Measurements from ENCODE around the gene FCRL6.
A peak's percentile ranks its signal among the peaks of the same experiment; 100 is the strongest.

Gene FCRL6

DNA sequence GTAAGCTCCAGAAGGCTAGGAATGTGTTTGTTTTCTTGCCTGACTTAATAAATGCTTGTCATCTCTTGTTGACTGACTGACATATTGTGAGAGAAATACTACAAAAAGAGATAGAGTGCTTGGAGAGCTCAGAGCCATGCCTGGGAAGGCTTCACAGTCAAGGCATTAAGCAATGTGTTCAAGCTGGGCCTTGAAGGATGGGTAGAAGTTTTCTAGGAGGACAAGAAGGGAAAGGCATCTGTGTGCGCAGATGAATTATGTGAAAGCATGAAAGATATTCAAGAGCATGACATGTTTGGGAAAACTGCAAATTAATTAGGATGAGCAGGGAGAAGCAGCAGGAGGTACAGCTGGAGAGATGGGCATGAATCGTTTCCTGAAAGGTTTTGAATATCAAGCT, 30.1 kb downstream of the FCRL6 start:
- no peak for DNase-seq (ENCODE audit: low read depth in 2 of 2, low spot score in 1 of 2)

DNA sequence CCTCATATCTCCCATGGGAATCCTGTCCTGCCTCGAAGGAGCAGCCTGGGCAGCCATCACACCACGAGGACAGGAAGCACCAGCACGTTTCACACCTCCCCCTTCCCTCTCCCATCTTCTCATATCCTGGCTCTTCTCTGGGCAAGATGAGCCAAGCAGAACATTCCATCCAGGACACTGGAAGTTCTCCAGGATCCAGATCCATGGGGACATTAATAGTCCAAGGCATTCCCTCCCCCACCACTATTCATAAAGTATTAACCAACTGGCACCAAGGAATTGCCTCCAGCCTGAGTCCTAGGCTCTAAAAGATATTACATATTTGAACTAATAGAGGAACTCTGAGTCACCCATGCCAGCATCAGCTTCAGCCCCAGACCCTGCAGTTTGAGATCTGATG, 33.2 kb downstream of the FCRL6 start:
- no peak for DNase-seq (ENCODE audit: low read depth in 2 of 2, low spot score in 1 of 2)

DNA sequence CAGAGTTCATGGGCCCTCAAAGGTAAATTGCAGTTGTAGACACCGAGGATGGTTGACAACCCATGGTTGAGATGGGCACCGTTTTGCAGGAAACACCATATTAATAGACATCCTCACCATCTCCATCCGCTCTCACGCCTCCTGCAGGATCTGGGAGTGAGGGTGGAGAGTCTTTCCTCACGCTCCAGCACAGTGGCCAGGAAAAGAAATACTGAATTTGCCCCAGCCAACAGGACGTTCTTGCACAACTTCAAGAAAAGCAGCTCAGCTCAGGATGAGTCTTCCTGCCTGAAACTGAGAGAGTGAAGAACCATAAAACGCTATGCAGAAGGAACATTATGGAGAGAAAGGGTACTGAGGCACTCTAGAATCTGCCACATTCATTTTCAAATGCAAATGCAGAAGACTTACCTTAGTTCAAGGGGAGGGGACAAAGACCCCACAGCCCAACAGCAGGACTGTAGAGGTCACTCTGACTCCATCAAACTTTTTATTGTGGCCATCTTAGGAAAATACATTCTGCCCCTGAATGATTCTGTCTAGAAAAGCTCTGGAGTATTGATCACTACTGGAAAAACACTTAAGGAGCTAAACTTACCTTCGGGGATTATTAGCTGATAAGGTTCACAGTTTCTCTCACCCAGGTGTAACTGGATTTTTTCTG, 33.8 kb downstream of the FCRL6 start:
- DNase-seq (ENCODE audit: low read depth in 2 of 2, low spot score in 1 of 2), result no peak

DNA sequence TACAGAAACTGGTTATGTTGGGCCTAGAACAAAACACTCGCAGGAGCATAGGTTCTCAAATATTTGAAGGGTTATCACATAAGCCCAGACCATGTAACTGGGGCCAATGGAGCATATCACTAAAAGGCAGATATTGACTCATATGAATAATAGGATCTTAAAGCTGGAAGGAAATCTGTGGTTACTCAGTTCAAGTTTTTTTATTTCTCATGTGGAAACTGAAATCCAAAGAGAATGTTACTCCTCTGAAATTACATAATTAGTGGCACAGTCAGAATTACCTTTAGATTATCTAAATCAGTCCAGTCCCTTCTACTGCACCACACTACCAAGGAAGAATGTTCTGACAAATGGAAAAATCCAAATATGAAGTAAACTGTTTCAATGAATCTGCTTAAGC, 36.6 kb downstream of the FCRL6 start:
- no peak for DNase-seq (ENCODE audit: low read depth in 2 of 2, low spot score in 1 of 2)

DNA sequence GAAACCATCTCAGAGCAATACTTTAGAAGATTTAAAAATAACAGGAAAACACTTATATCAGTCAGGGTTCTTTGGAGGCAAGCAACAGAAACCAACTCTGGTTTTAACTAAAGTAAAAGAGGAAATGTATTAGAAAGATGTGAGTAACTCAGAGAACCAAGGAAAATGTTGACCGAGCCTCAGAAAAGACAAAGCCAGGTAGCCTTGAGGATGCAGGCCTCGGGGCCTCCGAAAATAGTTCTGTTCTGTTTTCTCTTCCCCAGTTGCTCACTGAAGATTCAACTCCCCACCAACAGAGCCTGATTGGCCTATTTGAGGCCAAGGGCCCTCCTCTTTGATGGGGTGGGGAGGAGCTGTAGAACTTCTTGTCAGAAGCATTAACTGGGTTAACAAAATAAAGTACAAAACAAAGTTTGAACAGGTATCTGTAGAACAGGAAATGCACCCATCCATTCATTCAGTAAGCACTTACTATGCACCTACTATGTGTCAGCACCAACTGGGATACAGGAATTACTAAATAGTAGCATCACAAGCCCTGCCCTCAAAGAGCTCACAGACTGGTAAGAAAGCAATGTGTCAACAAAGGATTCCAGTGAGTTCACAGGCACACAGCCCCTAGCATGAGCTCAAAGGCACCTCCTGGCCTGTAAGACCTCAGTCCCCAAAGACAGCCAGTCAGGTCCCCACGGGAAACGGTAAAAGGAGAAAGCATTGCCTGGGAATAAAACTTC, 37.1 kb downstream of the FCRL6 start:
- no peak for DNase-seq (ENCODE audit: low read depth in 2 of 2, low spot score in 1 of 2)

DNA sequence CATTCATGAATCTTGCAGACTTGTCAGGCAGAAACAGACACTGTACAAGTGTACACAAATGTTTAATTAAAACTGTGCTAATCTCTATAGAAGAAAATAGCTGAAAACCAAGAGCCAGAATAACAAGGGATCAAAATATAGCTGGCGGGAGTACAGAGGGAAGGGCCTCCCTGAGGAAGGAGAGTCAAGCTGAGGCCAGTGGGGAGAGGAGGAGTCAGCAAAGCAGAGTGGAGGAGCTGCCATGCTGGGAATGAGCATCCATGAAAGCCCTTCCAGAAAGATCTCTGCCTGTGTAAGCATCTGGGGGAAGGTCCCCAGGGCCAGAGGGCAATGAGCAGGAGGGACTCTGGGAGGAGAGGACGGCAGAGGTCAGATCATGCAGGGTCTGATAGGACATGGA, 39.6 kb downstream of the FCRL6 start:
- no peak for DNase-seq (ENCODE audit: low read depth in 2 of 2, low spot score in 1 of 2)

DNA sequence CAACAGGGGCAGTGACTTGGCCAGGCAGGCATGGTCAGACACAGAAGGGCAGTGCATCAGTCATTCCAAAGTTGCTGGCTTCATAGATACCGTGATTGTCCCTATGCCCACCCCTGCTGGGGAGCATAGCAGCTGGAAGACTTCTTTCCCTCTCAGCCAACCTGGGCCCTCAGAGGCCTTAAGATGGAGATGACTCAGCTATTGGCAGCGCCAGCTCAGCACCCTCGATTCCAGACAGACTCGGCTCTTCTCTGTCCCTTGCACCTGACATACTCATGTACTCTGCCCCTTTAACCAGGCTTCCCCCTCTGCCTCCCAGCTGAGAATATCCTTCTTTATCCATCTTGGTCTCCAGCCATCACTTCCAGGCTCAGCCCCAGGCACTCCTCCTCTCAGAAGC, 41.3 kb downstream of the FCRL6 start:
- DNase-seq (ENCODE audit: low read depth in 2 of 2, low spot score in 1 of 2), result no peak

DNA sequence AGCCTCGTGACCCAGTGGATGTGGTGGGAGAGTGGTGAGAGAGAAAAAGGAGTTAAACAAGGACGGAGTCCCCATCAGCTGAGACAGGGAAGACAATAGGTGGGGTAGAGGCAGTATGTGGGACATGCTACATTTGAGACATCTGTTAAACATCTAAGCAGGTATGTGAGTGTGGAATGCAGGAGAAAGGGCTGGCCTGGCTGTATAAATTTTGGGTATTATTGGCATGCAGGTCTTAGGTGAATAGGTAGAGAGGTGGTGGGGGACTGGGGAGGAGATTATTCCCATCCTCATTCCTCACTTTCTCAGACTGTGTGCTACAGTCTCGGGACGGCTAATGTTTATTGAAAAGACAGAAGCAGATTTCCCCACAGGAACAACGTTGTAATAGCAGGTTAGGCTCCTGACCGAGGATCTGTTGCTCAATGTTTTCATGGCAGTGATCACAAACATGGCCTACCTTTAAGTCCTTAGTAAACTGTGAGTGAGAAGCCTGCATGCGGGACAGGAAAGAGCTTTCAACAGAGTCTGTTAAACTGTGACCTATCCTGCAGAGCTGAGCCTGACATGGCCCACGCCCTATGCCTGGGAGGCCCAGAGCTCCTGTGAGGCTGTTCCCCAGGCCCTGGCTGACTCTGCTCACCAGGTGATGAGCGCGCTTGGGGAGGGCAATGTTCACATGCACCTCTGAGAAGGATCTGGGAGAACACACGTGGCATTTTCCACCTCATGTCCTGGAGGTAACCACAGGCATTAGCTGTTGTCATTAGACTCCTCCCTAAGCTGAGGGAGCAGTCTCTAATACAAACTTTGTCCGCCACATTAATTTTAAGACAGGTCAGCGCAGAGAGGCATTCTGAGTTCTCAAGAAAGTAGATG, 43.8 kb downstream of the FCRL6 start:
- DNase-seq (ENCODE audit: low read depth in 2 of 2, low spot score in 1 of 2), result no peak

DNA sequence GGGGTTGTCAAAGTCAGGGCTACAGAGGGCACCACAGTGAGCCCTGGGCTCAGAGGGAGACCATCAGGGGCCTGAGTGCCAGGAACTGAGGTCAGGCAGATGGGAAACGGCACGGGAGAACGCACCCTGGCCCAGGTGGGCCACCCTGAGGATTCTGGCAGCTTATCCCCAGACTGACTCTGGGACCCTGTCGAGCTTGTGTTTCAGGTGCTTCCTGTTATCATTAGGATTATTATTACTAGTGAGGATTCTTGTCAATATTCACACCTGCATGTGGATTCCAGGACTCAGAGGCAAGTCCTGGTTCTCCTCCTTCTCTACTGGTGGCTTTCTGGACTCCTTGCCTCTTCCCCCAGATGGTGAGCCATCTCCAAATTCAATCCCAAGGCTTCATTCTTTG, 45.1 kb downstream of the FCRL6 start:
- DNase-seq (ENCODE audit: low read depth in 2 of 2, low spot score in 1 of 2), result no peak

DNA sequence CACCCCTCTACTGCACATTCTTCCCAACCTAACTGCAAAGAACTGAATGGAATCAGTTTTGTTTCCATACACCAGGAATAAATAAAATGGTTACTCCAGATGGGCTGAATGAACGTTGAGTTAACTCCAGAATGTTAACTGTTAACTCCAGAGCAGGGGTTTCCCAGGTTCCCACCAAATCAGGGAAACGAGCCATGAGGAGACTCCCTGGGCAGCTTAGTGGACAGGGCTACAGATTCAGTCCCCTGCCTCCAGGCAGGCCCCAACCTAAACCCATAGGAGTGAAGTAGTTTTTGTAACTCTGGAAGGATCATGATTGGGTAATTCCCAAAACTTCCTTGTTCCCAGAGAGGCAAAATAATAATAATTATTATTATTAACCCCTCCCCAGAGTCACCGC, 46.2 kb downstream of the FCRL6 start:
- no peak for DNase-seq (ENCODE audit: low read depth in 2 of 2, low spot score in 1 of 2)

DNA sequence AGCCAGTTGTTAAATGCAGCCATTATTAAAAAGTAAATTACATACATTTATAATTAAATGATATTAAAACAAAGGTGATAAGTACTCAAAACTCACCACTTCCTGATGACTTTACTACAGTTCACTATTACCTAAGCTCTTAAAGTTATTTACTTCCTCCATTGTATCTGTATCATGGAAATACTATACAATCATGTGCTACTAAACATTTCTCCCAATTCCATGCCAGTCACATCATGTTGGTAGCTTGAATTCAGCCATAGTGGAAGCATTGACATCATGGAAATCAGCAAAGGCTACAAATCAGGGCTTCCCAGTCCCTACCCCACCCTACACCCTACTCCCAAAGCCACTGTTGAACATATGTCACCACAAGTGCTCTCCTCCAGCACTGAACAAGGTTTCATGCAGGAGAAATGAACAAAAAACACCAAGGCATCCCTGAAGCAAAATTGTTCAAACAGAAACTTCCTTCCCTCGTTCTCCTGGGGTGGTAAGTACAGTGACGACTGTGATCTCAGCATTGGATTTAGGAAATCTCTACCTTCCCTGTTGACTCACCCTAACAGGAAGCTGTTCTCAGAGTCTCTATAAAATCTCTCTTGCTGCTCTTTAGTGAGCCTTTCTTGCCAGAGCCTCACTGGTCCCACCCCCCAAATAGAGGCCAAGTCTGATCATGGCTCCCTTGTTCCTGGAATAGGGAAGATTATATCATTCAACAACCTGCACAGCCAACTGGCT, 47.6 kb downstream of the FCRL6 start:
- DNase-seq (ENCODE audit: low read depth in 2 of 2, low spot score in 1 of 2), result no peak

DNA sequence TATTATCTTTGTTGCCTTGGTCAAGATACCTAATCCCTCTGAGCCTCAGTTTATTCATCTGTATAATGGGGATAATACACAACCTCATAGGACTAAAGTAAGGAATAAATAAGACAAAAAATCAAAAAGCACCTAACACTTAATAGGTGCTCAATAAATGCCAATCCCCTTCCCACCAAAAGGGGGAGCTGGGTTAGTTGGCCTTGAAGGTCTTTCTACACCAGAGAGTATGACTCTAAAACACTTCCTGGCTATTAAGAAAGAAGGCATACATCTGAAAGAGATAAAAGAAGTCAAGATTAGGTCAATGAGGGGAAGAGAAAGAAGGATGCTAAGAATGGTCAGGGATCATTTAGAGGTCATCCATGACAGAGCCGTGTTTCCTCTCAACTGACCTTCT, 49.2 kb downstream of the FCRL6 start:
- no peak for DNase-seq (ENCODE audit: low read depth in 2 of 2, low spot score in 1 of 2)

DNA sequence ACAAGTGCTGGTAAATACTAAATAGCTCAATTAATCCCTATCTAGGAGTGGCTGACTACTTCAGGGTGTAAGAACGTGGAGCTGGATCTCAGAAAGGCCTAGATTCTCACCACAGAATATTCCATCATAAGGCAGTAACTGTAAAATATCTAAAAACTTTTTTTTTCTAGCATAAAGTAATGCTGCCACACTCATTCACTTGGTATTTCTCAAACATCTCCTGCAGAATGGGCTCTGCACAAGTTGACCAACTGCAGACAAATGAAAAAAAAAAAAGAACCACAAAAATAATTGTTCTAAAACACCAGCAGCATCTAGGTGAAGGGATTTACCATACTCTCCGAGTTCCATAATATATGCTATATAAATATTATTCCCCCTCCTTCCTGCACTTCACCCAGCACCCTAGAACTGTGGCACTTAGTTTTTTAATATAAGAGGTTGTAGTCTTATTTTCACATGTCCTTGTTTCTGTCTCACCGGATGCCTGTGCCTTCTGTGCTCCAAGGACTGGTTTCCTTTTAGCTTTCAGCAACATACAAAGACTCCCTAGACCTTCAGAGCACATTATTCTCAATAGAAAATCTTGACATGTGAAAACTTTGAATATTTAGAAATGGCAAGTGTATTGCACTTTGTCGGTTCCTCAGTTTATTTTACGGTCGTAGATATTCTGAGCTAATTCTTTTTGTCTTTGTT, 51.4 kb downstream of the FCRL6 start:
- DNase-seq (ENCODE audit: low read depth in 2 of 2, low spot score in 1 of 2), result no peak

DNA sequence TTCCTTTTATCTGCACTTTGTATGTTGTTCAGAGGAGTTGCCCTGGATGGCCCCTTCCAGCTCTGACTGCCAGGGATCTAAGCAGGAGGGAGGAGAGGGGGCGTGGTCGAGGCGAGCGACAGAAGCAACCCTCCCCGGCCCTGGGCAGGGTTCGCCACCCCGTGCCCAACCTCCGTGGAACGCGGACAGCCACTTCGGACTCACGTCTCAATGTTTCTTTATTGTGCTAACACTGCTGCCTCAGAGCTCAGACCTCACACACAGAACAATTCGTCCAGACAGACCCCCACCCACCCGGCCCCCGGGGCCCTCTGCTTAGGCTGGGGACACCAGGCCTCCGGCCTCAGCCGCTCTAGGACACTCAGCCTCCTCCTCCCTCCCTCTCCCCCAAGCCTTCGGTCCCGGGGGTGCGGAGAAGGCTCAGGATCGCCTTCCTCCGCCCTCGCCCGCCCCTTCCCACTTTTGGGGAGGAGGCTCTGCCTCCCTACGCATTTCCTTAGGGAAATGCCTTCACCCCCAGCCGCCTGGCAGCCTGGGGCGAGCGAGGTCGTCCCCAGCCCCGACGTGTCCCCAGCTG, 52.0 kb downstream of the FCRL6 start:
- no peak for DNase-seq (ENCODE audit: low read depth in 2 of 2, low spot score in 1 of 2)

DNA sequence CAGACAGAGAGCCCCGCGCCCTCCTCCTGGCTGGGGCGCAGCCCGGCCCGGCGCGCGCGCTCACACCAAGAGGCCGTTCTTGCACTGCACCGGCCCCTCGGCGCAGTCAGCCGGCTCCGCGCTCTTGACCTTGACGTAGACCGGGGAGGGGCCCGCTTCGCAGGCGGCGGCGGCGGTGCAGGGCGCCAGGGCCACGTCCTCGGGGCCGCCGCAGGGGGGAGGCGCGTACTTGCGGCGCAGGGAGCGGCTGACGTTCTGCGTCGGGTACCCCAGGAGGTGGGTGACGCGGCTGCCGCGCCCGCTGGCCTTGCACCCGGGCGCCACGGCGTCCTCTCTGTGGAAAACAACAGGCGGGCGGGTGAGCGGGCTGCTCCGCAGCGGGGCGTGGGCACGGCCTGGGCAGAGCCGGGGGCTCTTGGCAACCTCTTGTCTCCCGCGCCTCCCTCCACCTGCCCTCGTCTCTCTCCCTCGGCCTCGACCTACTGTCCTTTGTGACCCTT, 52.6 kb downstream of the FCRL6 start:
- peak; percentile 5 to 57 for DNase-seq (ENCODE audit: low read depth in 2 of 2, low spot score in 1 of 2)

DNA sequence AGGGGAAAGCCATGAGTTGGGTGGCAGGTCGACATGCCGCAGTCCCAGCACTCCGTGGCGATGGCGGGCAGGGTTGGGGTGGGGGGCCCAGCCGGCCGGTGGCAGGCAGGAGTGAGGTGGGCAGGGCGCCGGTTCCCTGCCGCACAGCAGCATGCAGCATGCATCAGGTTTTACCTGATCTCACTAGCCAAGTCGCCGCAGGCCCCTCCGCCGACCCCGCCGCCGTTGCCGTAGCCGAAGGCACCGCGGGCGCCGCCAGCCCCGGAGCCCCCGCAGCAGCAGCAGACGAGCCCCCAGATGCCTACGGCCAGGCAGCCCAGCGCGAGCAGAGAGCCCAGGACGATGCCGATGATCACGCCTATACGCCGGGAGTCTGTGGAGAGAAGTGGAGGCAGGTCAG, 53.5 kb downstream of the FCRL6 start:
- DNase-seq (ENCODE audit: low read depth in 2 of 2, low spot score in 1 of 2), result no peak

DNA sequence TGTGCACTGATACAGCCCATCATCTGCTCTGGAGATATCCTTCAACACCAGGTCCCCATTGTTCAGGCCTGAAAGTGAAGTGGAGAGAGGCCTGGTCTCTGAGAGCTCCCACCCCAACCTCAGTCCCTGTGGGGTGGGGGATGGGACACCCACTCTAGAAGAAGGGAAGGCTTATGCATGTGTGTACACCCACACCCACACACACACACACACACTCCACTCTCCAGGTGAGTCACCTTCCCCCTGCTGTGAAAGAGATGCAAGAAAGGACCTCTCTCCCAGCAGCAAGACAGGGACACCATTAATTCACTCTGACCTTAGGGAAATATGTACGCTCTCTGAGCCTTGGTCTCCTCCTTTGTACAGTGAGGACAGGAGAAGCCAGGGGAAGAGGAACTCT, 54.4 kb downstream of the FCRL6 start:
- no peak for DNase-seq (ENCODE audit: low read depth in 2 of 2, low spot score in 1 of 2)

DNA sequence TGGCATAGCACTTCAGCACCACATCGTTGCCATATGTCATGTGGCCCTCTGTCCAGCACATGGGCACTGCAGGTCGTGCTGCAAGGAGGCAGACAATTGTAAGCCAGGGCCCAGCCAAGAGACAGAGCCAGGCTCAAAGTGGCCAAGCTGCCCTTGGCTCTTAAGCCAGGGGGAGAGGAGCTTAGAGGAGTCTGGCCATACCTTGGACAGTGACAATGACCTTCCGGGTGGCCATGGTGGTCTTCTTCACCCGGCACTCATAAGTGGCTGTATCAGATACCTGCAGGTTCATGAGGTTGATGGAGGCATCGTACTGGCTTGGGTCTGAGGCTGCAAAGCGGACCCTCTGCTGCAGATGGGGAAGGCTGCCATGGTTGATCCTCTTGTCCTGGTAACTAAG, 55.7 kb downstream of the FCRL6 start:
- no peak for DNase-seq (ENCODE audit: low read depth in 2 of 2, low spot score in 1 of 2)

DNA sequence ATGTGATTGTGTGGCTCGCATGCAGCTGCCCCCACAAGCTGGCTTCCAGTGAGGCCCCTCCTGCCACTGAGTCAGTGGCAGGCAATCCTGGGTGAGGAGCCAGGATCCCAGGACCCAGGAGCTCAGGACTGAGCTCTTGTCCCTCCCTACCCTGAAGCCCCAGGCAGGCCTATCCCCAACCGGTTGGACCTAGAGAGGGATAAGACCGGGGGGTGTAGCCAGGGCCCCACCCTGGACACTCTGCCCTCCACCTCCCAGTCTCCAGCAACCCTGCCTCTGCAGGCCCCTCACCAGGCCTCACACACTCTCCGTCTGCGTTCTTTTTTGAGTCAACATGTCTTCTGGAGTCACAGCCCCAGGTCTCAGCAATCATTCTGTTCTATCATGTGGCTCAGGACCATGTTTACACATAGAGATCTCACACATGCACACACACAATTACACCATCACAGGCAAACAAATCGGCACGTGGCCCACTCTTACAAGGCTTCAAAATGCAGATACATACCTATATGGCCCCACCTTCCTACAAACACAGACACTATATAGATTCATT, 57.7 kb downstream of the FCRL6 start:
- DNase-seq (ENCODE audit: low read depth in 2 of 2, low spot score in 1 of 2), result no peak

DNA sequence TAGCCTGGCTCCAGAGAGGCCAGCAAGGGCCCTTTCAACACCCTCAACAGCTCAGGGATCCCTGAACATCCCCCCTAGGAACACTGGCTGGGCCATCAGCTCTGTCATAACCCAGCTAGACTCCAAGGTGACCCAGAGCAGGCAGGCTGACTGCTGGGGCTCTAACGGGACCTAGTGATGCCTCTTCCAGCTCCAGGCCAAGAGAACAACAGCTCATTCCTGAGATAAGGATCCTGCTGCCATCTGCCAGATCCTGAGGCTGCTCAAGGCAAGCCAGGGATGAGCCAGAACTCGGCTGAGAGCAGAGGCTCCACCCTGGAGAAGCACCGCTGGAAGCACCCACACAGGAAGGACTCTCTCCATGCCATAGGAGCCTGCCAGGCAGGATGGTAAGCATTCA, 58.3 kb downstream of the FCRL6 start:
- DNase-seq (ENCODE audit: low read depth in 2 of 2, low spot score in 1 of 2), result no peak

Measured in stimulated activated CD8-positive, alpha-beta memory T cell treated with anti-CD3 and anti-CD28 coated beads, Interleukin-4, amount 100 ng/mL, for 4 hours (primary cell).